ENCODE measurements around the gene SFI1. TPM values are rescaled to one million over a fixed set of nuclear protein-coding genes. Genes with fewer than 3 reads are reported as not detected.

Gene SFI1
- polyA plus RNA-seq, 1 donor (not counting 4 experiments of a cell fraction or from before 2014, with no cell fraction given), result 10.7 TPM

- Histone ChIP-seq H3K27me3 (ENCODE audit: control insufficient read depth, extremely low read depth, insufficient read depth, low read length) (no peaks in the 10 kb centered on the region), H3K4me2 (ENCODE audit: control insufficient read depth, extremely low read depth, insufficient read depth, low read depth, low read length) (no peak overlapping the region), H3K9ac (ENCODE audit: control insufficient read depth, extremely low read depth, insufficient read depth, low read length) (no peak overlapping the region), H4K20me1 (ENCODE audit: control insufficient read depth, extremely low read depth, insufficient read depth, low read length) (peaks cover 21% of the 10 kb centered on the region), H3K4me1 (ENCODE audit: control insufficient read depth, extremely low read depth, insufficient read depth, low read length) (peaks cover 9% of the 10 kb centered on the region), H3K36me3 (ENCODE audit: control insufficient read depth in 2 of 2, extremely low read depth in 1 of 2, insufficient read depth in 2 of 2, low read length in 2 of 2) (peaks cover 33 to 50% of the 10 kb centered on the region in 2 experiments), H3K9me1 (ENCODE audit: control insufficient read depth, extremely low read depth, insufficient read depth, low read length) (peaks cover 2% of the 10 kb centered on the region), H3K4me3 (ENCODE audit: control insufficient read depth in 2 of 3, extremely low read depth in 1 of 3, insufficient read depth in 2 of 3, low read depth in 1 of 3, low read length in 3 of 3) (no peak overlapping the region), H2AFZ (ENCODE audit: control insufficient read depth, low read length) (no peak overlapping the region), H3K79me2 (ENCODE audit: control insufficient read depth, insufficient read depth, low read length) (peaks cover 18% of the 10 kb centered on the region), H3K9me3 (ENCODE audit: control insufficient read depth, low read depth, low read length) (no peaks in the 10 kb centered on the region), H3K27ac (ENCODE audit: control insufficient read depth, insufficient read depth, low read length) (no peak overlapping the region)
- TF ChIP-seq, protein P1, sequence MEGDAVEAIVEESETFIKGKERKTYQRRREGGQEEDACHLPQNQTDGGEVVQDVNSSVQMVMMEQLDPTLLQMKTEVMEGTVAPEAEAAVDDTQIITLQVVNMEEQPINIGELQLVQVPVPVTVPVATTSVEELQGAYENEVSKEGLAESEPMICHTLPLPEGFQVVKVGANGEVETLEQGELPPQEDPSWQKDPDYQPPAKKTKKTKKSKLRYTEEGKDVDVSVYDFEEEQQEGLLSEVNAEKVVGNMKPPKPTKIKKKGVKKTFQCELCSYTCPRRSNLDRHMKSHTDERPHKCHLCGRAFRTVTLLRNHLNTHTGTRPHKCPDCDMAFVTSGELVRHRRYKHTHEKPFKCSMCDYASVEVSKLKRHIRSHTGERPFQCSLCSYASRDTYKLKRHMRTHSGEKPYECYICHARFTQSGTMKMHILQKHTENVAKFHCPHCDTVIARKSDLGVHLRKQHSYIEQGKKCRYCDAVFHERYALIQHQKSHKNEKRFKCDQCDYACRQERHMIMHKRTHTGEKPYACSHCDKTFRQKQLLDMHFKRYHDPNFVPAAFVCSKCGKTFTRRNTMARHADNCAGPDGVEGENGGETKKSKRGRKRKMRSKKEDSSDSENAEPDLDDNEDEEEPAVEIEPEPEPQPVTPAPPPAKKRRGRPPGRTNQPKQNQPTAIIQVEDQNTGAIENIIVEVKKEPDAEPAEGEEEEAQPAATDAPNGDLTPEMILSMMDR (optimal IDR thresholded peaks at IDR 0.05 in 1 of 3, IDR thresholded peaks at IDR 0.05 in 1 of 3, conservative IDR thresholded peaks at IDR 0.05 in 1 of 3; ENCODE audit: extremely low read depth in 1 of 3, insufficient read depth in 2 of 3, low read length in 3 of 3), result no peak
- no peak for TF ChIP-seq EZH2 (IDR thresholded peaks at IDR 0.05; ENCODE audit: low read length)
- dilution Hi-C loops (cut with MboI; ENCODE audit: extremely low pct_ligation_motif_present, low sequenced_read_pairs), result no loop called here
- FAIRE-seq (no peak), DNase-seq (ENCODE audit: low read depth, low spot score) (no peak)
Measured at GRCh38 chr22:31618057-31618456, 121.7 kb downstream of the SFI1 start.

DNA sequence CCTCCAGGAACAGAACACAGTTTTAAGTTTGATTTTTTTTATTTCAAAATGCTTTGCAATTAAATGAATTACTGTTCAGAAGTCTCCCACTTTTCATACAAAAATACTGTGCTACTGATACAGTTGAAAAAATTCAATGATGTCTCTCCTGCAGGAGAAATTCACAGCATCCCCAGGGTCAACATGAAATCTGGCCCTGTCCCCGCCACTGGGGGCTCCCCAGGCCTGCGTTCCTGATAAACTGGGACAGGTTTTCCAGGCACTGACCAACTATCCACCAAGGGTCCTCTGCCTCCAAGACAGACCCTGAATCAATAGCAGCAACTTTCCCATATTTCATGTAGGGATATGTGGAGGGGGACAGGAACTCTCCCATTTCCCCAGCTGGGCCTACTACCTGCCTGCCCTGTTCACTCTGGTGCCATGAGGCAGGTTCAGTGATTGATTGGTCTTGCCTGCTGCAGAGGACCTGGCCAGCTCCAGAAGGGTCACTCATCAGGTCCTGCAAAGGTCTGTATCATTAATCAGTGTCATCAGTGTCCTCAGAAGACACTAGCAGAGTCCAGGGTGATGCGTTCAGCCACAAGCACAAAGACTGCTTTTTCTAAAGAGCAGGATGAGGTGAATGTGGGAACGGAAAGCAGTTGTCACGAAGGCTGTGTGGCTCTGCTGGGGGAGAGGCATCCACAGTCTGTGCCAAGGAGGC, 122.3 kb downstream of the SFI1 start:
- peaks cover 33 to 54% of the 10 kb centered on the region in 2 experiments for H3K36me3 ChIP-seq (ENCODE audit: control insufficient read depth in 2 of 2, extremely low read depth in 1 of 2, insufficient read depth in 2 of 2, low read length in 2 of 2)
- no peaks in the 10 kb centered on the region for H3K27me3 ChIP-seq (ENCODE audit: control insufficient read depth, extremely low read depth, insufficient read depth, low read length)
- H3K9me1 ChIP-seq (ENCODE audit: control insufficient read depth, extremely low read depth, insufficient read depth, low read length), result peaks cover 2% of the 10 kb centered on the region
- H3K9ac ChIP-seq (ENCODE audit: control insufficient read depth, extremely low read depth, insufficient read depth, low read length), result no peak overlapping the region
- peaks cover 9% of the 10 kb centered on the region for H3K4me1 ChIP-seq (ENCODE audit: control insufficient read depth, extremely low read depth, insufficient read depth, low read length)
- dilution Hi-C loops (cut with MboI; ENCODE audit: extremely low pct_ligation_motif_present, low sequenced_read_pairs), result no loop called here
- H4K20me1 ChIP-seq (ENCODE audit: control insufficient read depth, extremely low read depth, insufficient read depth, low read length), result peaks cover 25% of the 10 kb centered on the region
- FAIRE-seq (no peak), DNase-seq (ENCODE audit: low read depth, low spot score) (no peak)
- H3K9me3 ChIP-seq (ENCODE audit: control insufficient read depth, low read depth, low read length), result no peaks in the 10 kb centered on the region
- H3K79me2 ChIP-seq (ENCODE audit: control insufficient read depth, insufficient read depth, low read length), result peaks cover 24% of the 10 kb centered on the region
- H3K4me2 ChIP-seq (ENCODE audit: control insufficient read depth, extremely low read depth, insufficient read depth, low read depth, low read length), result no peak overlapping the region
- H3K27ac ChIP-seq (ENCODE audit: control insufficient read depth, insufficient read depth, low read length), result no peak overlapping the region
- H3K4me3 ChIP-seq (ENCODE audit: control insufficient read depth in 2 of 3, extremely low read depth in 1 of 3, insufficient read depth in 2 of 3, low read depth in 1 of 3, low read length in 3 of 3), result no peak overlapping the region
- no peak overlapping the region for H2AFZ ChIP-seq (ENCODE audit: control insufficient read depth, low read length)
- TF ChIP-seq, protein P1 (optimal IDR thresholded peaks at IDR 0.05 in 1 of 3, IDR thresholded peaks at IDR 0.05 in 1 of 3, conservative IDR thresholded peaks at IDR 0.05 in 1 of 3; ENCODE audit: extremely low read depth in 1 of 3, insufficient read depth in 2 of 3, low read length in 3 of 3), result no peak
- no peak for TF ChIP-seq EZH2 (IDR thresholded peaks at IDR 0.05; ENCODE audit: low read length)
